Hepatocyte (in vitro differentiated cells): Measurements from ENCODE around the gene NR2F2. TPM values are rescaled to one million over a fixed set of nuclear protein-coding genes. Genes with fewer than 3 reads are reported as not detected.

Source experiments
- DNase-seq: peaks from one replicate; pipeline ENCODE4 v3.0.0-alpha.2; 2016; ENCODE audit warnings: low spot score
- H2AFZ ChIP-seq: fragments of 200-600 bp; sonication (generic); 2 replicates; pipeline ENCODE4 v1.6.0; 2016; ENCODE audit warnings: antibody characterized with exemption, mild to moderate bottlenecking
- H3K27ac ChIP-seq: fragments of 200-600 bp; sonication (generic); 2 replicates; pipeline ENCODE4 v1.5.1; 2016; ENCODE audit warnings: mild to moderate bottlenecking
- H3K27me3 ChIP-seq: fragments of 200-600 bp; sonication (generic); 2 replicates; pipeline ENCODE4 v1.6.1; 2016
- H3K36me3 ChIP-seq: fragments of 200-600 bp; sonication (generic); replicated peaks from 2 replicates; pipeline ENCODE4 v1.5.1; 2016; ENCODE audit warnings: low read depth; ENCODE audit not compliant: insufficient read depth
- H3K4me1 ChIP-seq: fragments of 200-600 bp; sonication (generic); 2 replicates; pipeline ENCODE4 v1.5.1; 2016; ENCODE audit warnings: mild to moderate bottlenecking, moderate library complexity; ENCODE audit not compliant: insufficient read depth
- H3K4me2 ChIP-seq: fragments of 200-600 bp; sonication (generic); 2 replicates; pipeline ENCODE4 v1.6.0; 2016
- H3K4me3 ChIP-seq: fragments of 200-600 bp; sonication (generic); 2 replicates; pipeline ENCODE4 v1.5.1; 2016; ENCODE audit warnings: mild to moderate bottlenecking
- H3K79me2 ChIP-seq: fragments of 200-600 bp; sonication (generic); 2 replicates; pipeline ENCODE4 v1.6.0; 2017; ENCODE audit warnings: mild to moderate bottlenecking
- H3K9me2 ChIP-seq: fragments of 200-600 bp; sonication (generic); replicated peaks from 2 replicates; pipeline ENCODE4 v1.6.0; 2017; ENCODE audit warnings: mild to moderate bottlenecking; ENCODE audit not compliant: insufficient read depth
- H3K9me3 ChIP-seq: fragments of 200-600 bp; sonication (generic); 2 replicates; pipeline ENCODE4 v1.5.1; 2016; ENCODE audit warnings: low read depth, mild to moderate bottlenecking
- H4K20me1 ChIP-seq: fragments of 200-600 bp; sonication (generic); 2 replicates; pipeline ENCODE4 v1.6.0; 2016; ENCODE audit warnings: mild to moderate bottlenecking; ENCODE audit not compliant: insufficient read depth, poor library complexity, severe bottlenecking
- EZH2 ChIP-seq: fragments of 200-600 bp; sonication (generic); IDR thresholded peaks from 2 replicates; pipeline ENCODE4 v1.6.1; 2016; ENCODE audit warnings: antibody characterized with exemption, mild to moderate bottlenecking, borderline replicate concordance
- EZH2phosphoT487 ChIP-seq: fragments of 200-600 bp; sonication (generic); IDR thresholded peaks from one replicate; pipeline ENCODE4 v1.6.1; 2018; ENCODE audit warnings: antibody characterized with exemption, mild to moderate bottlenecking, low read depth, moderate library complexity; ENCODE audit not compliant: unreplicated experiment, severe bottlenecking
- WGBS: methylation state at CpG from one replicate; pipeline ENCODE4 v1.1.6; 2016; ENCODE audit warnings: low lambda C conversion rate; ENCODE audit errors: missing lambda C conversion rate; 5-methylcytosine and 5-hydroxymethylcytosine counted together
- polyA plus RNA-seq: library from polyadenylated mRNA; unstranded; fragments of >200 nt; fragmentation: Nextera tagmentation; extraction: Ambion mirVana; gene quantifications from 2 replicates; pipeline ENCODE4 v1.2.1, GENCODE V29; 2016
- total RNA-seq: library from RNA; depleted of rRNA; stranded (reverse); fragments of >200 nt; gene quantifications from 2 replicates; pipeline ENCODE4 v1.2.3, GENCODE V29; 2014
- TF ChIP-seq, protein P1 (sequence below): fragments of 200-600 bp; sonication (generic); IDR thresholded peaks from 2 replicates; pipeline ENCODE4 v1.5.1; 2016; ENCODE audit warnings: antibody characterized with exemption, mild to moderate bottlenecking; ENCODE audit not compliant: poor library complexity

The NR2F2 gene
- total and polyA plus RNA-seq, 2 experiments from 2014 or later = 23.0 to 27.9 TPM

GRCh38 chr15:96324192-96324895 is 6.2 kb upstream of the NR2F2 start:
- DNase-seq = no peak
- Histone ChIP-seq H3K4me1 (peaks cover 30% of the 10 kb centered on the region), H3K9me3 (no peaks in the 10 kb centered on the region), H3K4me2 (peak overlapping the region; percentile 84), H2AFZ (no peak overlapping the region), H3K27ac (peak overlapping the region; percentile 90), H3K27me3 (peaks cover 21% of the 10 kb centered on the region), H4K20me1 (no peaks in the 10 kb centered on the region), H3K36me3 (no peaks in the 10 kb centered on the region), H3K79me2 (peaks cover 60% of the 10 kb centered on the region), H3K4me3 (no peak overlapping the region), H3K9me2 (no peaks in the 10 kb centered on the region)
- 65% methylated on average over 7 of the region's 12 CpGs for WGBS
- TF ChIP-seq EZH2 (no peak), EZH2phosphoT487 (no peak)
- TF ChIP-seq, protein P1, sequence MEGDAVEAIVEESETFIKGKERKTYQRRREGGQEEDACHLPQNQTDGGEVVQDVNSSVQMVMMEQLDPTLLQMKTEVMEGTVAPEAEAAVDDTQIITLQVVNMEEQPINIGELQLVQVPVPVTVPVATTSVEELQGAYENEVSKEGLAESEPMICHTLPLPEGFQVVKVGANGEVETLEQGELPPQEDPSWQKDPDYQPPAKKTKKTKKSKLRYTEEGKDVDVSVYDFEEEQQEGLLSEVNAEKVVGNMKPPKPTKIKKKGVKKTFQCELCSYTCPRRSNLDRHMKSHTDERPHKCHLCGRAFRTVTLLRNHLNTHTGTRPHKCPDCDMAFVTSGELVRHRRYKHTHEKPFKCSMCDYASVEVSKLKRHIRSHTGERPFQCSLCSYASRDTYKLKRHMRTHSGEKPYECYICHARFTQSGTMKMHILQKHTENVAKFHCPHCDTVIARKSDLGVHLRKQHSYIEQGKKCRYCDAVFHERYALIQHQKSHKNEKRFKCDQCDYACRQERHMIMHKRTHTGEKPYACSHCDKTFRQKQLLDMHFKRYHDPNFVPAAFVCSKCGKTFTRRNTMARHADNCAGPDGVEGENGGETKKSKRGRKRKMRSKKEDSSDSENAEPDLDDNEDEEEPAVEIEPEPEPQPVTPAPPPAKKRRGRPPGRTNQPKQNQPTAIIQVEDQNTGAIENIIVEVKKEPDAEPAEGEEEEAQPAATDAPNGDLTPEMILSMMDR = no peak

DNA sequence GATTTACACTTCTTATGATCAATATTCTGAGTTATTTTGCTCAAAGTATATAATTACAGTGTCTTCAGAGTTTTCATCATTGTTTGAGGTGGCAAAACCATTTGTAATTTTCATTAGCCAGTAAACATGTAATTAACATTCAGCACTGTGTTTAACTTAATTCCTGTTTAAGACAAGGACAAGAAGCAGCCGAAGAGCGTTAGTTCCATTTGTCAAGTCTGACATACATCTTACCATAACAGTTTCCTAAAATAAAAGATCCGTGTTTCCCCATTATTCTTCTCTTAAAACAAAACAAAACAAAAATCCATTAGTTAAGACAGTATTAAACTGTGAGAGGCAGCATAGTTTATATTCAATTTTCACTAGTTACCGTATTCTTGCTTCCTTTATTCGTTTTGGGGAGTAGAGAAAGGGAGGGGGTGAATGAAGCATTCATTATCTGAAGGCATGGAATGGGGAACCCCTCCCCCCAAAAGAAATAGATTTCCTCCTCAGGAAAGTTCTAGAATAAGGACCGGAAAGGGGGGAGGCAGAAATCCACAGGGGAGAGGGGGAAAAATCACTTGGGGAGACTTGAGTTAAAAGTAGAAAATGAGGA is 5.5 kb upstream of the NR2F2 start:
- Histone ChIP-seq H3K9me3 (no peaks in the 10 kb centered on the region), H3K27ac (peak overlapping the region; percentile 90), H3K27me3 (peaks cover 19% of the 10 kb centered on the region), H3K4me3 (peak overlapping the region; percentile 65), H4K20me1 (no peaks in the 10 kb centered on the region), H3K36me3 (no peaks in the 10 kb centered on the region), H3K4me2 (peak overlapping the region; percentile 84), H3K79me2 (peaks cover 64% of the 10 kb centered on the region), H2AFZ (peak overlapping the region; percentile 74), H3K4me1 (peaks cover 30% of the 10 kb centered on the region), H3K9me2 (no peaks in the 10 kb centered on the region)
- TF ChIP-seq, protein P1 = no peak
- TF ChIP-seq EZH2 = no peak
- no peak for DNase-seq
- 35% methylated on average over 6 of the region's 6 CpGs for WGBS

DNA sequence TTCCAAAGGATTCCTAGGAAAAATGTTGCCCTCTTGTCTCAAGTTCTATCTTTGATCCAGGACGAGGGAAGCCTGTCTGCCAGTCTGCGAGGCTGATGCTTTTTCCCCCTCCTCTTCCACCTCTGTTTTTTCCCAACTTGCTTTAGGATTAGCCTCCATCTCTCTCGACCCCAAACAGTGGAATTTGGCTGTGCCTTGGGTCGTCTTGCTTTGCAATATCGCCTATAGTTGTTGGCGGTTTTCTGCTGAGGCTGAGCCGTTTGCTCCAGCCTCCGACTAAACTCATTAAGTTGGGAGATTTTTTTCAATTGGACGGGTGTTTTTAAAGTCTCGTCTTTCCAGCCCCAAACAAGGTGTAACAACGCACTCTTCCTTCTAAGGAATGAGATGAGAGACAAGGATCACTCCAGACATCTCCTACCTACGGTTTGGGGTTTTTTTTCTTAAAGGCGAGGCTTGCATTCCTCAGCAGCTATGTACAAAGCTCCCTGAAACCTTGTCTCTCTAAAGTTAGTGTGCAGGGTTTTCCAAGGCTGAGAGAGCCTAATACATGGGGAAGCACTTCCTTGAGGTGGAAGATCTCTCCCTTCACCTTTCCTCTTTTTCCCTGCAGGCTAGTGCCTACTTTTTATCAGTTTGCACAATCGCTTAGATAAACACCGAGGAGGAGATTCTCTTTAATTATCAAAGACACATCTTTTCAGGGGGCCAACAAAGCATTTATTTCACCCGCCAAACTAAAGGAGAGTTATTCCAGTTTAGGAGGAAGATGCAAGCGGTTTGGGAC is 4.8 kb upstream of the NR2F2 start:
- TF ChIP-seq EZH2phosphoT487 = no peak
- TF ChIP-seq, protein P1 = no peak
- no peak for TF ChIP-seq EZH2
- H3K9me3 ChIP-seq = no peaks in the 10 kb centered on the region
- H3K27me3 ChIP-seq = peaks cover 17% of the 10 kb centered on the region
- H3K9me2 ChIP-seq = no peaks in the 10 kb centered on the region
- no peaks in the 10 kb centered on the region for H3K36me3 ChIP-seq
- peak overlapping the region; percentile 90 for H3K27ac ChIP-seq
- no peaks in the 10 kb centered on the region for H4K20me1 ChIP-seq
- peak overlapping the region; percentile 84 for H3K4me2 ChIP-seq
- H2AFZ ChIP-seq = peak overlapping the region; percentile 74
- peak; percentile 42 for DNase-seq
- peaks cover 62% of the 10 kb centered on the region for H3K79me2 ChIP-seq
- peak overlapping the region; percentile 65 for H3K4me3 ChIP-seq
- WGBS = 5% methylated on average over 17 of the region's 17 CpGs
- peaks cover 30% of the 10 kb centered on the region for H3K4me1 ChIP-seq
